GM19193 (cell line): ENCODE data around the gene PIP5K1B.
A peak's percentile ranks its signal among the peaks of the same experiment; 100 is the strongest.

Experiments
- POLR2A ChIP-seq: IDR thresholded peaks from 4 replicates; pipeline ENCODE4 v1.6.1; 2011; ENCODE audit not compliant: insufficient read depth, insufficient read length; ENCODE audit errors: extremely low read depth

The PIP5K1B gene

GRCh38 chr9:68794898-68795297 is 89.9 kb downstream of the PIP5K1B start:
- no peak for TF ChIP-seq POLR2A

GRCh38 chr9:68795411-68795810 is 90.4 kb downstream of the PIP5K1B start:
- no peak for TF ChIP-seq POLR2A

GRCh38 chr9:68797116-68797515 is 92.1 kb downstream of the PIP5K1B start:
- no peak for TF ChIP-seq POLR2A

- TF ChIP-seq POLR2A = no peak
These were observed 93.4 kb downstream of the PIP5K1B start for GRCh38 chr9:68798423-68798822.

DNA sequence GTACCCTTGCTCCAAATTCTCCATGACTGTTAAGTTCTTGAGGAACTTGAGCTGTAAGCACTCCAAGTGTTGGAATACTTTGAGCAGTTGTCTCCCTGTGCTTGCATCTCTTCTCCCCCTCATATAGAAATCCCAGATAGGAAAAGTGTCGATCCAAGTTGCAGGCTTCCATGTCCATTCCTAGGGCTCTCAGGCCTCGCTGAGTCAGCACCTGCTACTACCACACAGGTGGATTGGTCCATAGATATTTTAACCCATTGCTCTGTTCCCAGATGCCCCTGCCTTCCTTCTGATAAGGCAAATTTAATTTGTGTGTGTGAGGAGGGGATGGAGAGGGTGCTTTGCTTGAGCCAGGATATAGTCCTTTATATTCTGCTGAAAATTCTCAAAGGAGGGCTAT is 95.8 kb downstream of the PIP5K1B start:
- TF ChIP-seq POLR2A = no peak

DNA sequence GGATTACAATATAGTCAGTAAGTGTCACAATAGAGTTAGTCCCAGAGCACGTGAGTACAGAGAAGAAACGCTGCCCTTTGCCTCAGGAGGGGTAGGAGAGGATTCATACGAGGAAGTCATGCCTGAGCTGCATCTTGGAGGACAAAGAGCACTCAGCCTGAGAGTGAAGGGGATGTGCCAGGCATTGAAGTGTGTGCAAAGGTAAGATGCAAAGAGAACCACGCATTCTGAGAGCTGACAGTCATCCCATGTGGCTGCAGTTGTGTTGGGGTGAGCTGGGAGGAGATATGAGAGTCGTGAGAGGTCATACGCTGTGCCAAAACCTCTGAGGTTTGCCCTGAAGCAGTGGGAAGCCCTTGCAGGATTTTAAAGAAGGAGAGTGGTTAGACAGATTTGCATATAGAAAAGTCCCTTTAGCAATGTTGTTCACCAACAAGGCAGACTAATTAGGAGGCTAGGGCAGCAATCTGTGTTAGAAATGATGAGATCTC is 97.5 kb downstream of the PIP5K1B start:
- TF ChIP-seq POLR2A = peak; percentile 28

GRCh38 chr9:68804911-68805889 is 100.2 kb downstream of the PIP5K1B start:
- TF ChIP-seq POLR2A = no peak

DNA sequence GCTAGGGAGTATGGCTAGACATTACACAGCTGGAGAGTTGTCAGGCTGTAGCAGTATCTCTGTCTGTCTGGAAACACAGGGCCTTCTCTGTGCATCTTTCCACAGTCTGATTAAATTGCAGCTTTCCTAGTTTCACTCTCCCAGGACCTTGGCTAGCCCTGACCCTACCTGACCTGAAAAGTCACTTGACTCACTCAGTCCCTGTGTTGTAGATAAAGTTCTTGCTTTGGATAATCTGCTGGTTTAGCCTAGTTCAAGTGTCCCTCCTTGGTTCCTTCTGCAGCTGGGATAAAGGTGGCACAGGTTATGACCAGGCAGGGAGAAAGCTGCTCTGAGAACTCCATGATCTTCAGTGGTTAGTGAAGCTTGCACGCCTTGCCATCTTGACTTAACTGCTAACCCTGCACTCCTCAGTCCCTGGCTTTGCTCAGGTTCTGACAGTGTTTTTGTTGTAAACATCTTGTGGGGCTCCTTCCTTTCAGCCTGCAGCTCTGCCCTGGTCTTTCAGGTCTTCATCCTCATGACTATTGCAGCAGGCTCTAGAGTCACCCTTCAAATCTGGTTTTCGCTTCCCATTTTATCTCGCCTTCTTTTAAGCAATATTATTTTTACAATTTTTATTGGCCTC is 101.0 kb downstream of the PIP5K1B start:
- TF ChIP-seq POLR2A = no peak

GRCh38 chr9:68808338-68808890 is 103.4 kb downstream of the PIP5K1B start:
- TF ChIP-seq POLR2A = no peak

- no peak for TF ChIP-seq POLR2A
These were observed 112.2 kb downstream of the PIP5K1B start for GRCh38 chr9:68817079-68817875.

GRCh38 chr9:68819065-68819464 is 114.0 kb downstream of the PIP5K1B start:
- no peak for TF ChIP-seq POLR2A

DNA sequence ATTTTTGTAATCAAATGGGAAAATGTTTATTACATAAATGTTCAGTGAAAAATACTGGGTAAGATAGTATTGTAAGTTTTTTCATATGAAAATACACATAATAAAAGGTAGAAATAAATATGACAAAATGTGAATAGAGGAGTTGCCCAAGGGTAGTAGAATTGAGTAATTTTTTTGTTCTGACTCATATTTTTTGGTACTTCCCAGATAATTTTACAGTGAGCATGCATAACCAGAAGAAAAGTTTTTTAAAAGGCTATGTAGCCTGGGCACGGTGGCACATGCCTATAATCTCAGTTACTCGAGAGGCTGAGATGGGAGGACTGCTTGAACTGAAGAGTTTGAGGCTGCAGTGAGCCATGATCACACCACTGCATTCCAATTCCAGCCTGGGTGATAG is 116.9 kb downstream of the PIP5K1B start:
- no peak for TF ChIP-seq POLR2A

GRCh38 chr9:68822596-68823165 is 117.6 kb downstream of the PIP5K1B start:
- TF ChIP-seq POLR2A = no peak

DNA sequence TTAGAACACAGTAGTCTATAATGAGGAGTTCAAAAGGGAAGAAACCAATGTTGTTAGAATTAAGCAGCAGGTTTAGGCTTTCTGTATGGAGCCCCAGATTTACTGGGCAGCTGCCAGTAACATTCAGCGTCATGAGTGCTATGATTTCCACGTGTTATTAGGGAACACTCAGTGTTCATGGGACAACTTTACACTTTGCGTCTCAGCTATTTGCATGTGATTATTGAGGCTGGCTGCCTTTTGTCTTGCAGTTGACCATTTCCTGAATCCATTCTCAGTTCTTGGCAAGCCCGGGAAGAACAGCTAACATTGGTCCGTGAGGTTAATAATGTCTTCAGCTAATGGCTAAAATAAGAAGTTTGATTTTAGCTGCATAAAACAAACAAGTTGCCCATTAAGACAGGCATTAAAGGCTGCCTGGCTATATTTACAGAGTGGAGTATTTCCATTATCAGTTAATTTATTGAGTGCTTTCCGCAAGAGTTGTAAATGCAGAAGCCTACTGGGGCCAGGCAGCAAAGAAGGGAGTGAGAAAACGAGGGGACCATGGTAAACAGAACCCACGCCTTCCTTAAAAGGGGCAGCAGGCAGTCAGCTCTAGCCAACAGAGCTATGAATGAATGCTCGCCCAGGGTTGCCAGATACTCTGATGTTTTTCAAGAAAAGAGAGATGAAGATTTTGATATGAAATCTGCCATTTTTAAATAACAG is 120.9 kb downstream of the PIP5K1B start:
- no peak for TF ChIP-seq POLR2A
